ENCODE measurements around the gene RPL15. TPM values are rescaled to one million over a fixed set of nuclear protein-coding genes. Genes with fewer than 3 reads are reported as not detected.

Gene RPL15
- total RNA-seq, 1 donor from 2014 or later, result 1,629 TPM

- Histone ChIP-seq H4K20me1 (ENCODE audit: insufficient read depth, low read length) (no peaks in the 10 kb centered on the region), H3K9me3 (ENCODE audit: insufficient read depth, low read depth, low read length) (no peaks in the 10 kb centered on the region), H3K27me3 (ENCODE audit: insufficient read depth, low read length) (peaks cover 6% of the 10 kb centered on the region), H3K36me3 (ENCODE audit: insufficient read depth, low read length) (no peaks in the 10 kb centered on the region), H3K4me1 (ENCODE audit: insufficient read depth, low read length) (no peaks in the 10 kb centered on the region), H3K4me2 (ENCODE audit: low read length) (no peak overlapping the region), H2AFZ (ENCODE audit: low read depth, low read length) (no peak overlapping the region), H3K27ac (ENCODE audit: low read depth, low read length) (no peak overlapping the region), H3K4me3 (ENCODE audit: insufficient read depth, low read depth, low read length) (no peak overlapping the region), H3K9ac (ENCODE audit: low read length) (no peak overlapping the region), H3K79me2 (ENCODE audit: insufficient read depth, low read length) (no peaks in the 10 kb centered on the region)
- Mint-ChIP-seq H3K4me1 (ENCODE audit: low read depth, unreplicated experiment) (peaks cover 5% of the 10 kb centered on the region), H3K36me3 (ENCODE audit: low read depth, unreplicated experiment) (peaks cover 2% of the 10 kb centered on the region), H3K9me3 (ENCODE audit: unreplicated experiment) (no peaks in the 10 kb centered on the region), H3K4me3 (ENCODE audit: unreplicated experiment) (no peak overlapping the region), H3K27ac (ENCODE audit: unreplicated experiment) (peak overlapping the region; percentile 41), H3K27me3 (ENCODE audit: low read depth, unreplicated experiment) (no peaks in the 10 kb centered on the region)
- TF ChIP-seq EZH2 (IDR thresholded peaks at IDR 0.05; ENCODE audit: insufficient read depth, low read length) (no peak), CTCF (IDR thresholded peaks at IDR 0.05; ENCODE audit: insufficient read depth, low read depth, low read length) (no peak)
- FAIRE-seq, result no peak
- no peak for DNase-seq (ENCODE audit: low read depth)
Measured at GRCh38 chr3:23940775-23941174, 23.8 kb downstream of the RPL15 start.

GRCh38 chr3:23941440-23941839, 24.5 kb downstream of the RPL15 start:
- H3K4me2 ChIP-seq (ENCODE audit: low read length), result no peak overlapping the region
- H2AFZ ChIP-seq (ENCODE audit: low read depth, low read length), result no peak overlapping the region
- H3K4me3 Mint-ChIP-seq (ENCODE audit: unreplicated experiment), result no peak overlapping the region
- H3K4me3 ChIP-seq (ENCODE audit: insufficient read depth, low read depth, low read length), result no peak overlapping the region
- no peaks in the 10 kb centered on the region for H3K9me3 Mint-ChIP-seq (ENCODE audit: unreplicated experiment)
- no peak overlapping the region for H3K9ac ChIP-seq (ENCODE audit: low read length)
- no peaks in the 10 kb centered on the region for H3K36me3 ChIP-seq (ENCODE audit: insufficient read depth, low read length)
- H3K4me1 ChIP-seq (ENCODE audit: insufficient read depth, low read length), result peaks cover 3% of the 10 kb centered on the region
- no peak overlapping the region for H3K27ac Mint-ChIP-seq (ENCODE audit: unreplicated experiment)
- no peaks in the 10 kb centered on the region for H3K27me3 Mint-ChIP-seq (ENCODE audit: low read depth, unreplicated experiment)
- H3K36me3 Mint-ChIP-seq (ENCODE audit: low read depth, unreplicated experiment), result peaks cover 2% of the 10 kb centered on the region
- H3K27me3 ChIP-seq (ENCODE audit: insufficient read depth, low read length), result peaks cover 6% of the 10 kb centered on the region
- H3K27ac ChIP-seq (ENCODE audit: low read depth, low read length), result no peak overlapping the region
- peaks cover 3% of the 10 kb centered on the region for H3K79me2 ChIP-seq (ENCODE audit: insufficient read depth, low read length)
- no peak for DNase-seq (ENCODE audit: low read depth)
- FAIRE-seq, result no peak
- H3K4me1 Mint-ChIP-seq (ENCODE audit: low read depth, unreplicated experiment), result peaks cover 5% of the 10 kb centered on the region
- no peak for TF ChIP-seq CTCF (IDR thresholded peaks at IDR 0.05; ENCODE audit: insufficient read depth, low read depth, low read length)
- TF ChIP-seq EZH2 (IDR thresholded peaks at IDR 0.05; ENCODE audit: insufficient read depth, low read length), result no peak
- H3K9me3 ChIP-seq (ENCODE audit: insufficient read depth, low read depth, low read length), result no peaks in the 10 kb centered on the region
- H4K20me1 ChIP-seq (ENCODE audit: insufficient read depth, low read length), result peaks cover 2% of the 10 kb centered on the region

- H3K9me3 ChIP-seq (ENCODE audit: insufficient read depth, low read depth, low read length), result no peaks in the 10 kb centered on the region
- H3K9me3 Mint-ChIP-seq (ENCODE audit: unreplicated experiment), result no peaks in the 10 kb centered on the region
- no peak overlapping the region for H3K4me3 Mint-ChIP-seq (ENCODE audit: unreplicated experiment)
- H3K27me3 Mint-ChIP-seq (ENCODE audit: low read depth, unreplicated experiment), result no peaks in the 10 kb centered on the region
- no peaks in the 10 kb centered on the region for H3K36me3 ChIP-seq (ENCODE audit: insufficient read depth, low read length)
- H3K36me3 Mint-ChIP-seq (ENCODE audit: low read depth, unreplicated experiment), result peaks cover 2% of the 10 kb centered on the region
- H2AFZ ChIP-seq (ENCODE audit: low read depth, low read length), result no peak overlapping the region
- H3K27ac ChIP-seq (ENCODE audit: low read depth, low read length), result no peak overlapping the region
- H3K4me2 ChIP-seq (ENCODE audit: low read length), result no peak overlapping the region
- H3K9ac ChIP-seq (ENCODE audit: low read length), result no peak overlapping the region
- peaks cover 8% of the 10 kb centered on the region for H4K20me1 ChIP-seq (ENCODE audit: insufficient read depth, low read length)
- TF ChIP-seq CTCF (IDR thresholded peaks at IDR 0.05; ENCODE audit: insufficient read depth, low read depth, low read length), result no peak
- no peak for TF ChIP-seq EZH2 (IDR thresholded peaks at IDR 0.05; ENCODE audit: insufficient read depth, low read length)
- no peak overlapping the region for H3K4me3 ChIP-seq (ENCODE audit: insufficient read depth, low read depth, low read length)
- H3K79me2 ChIP-seq (ENCODE audit: insufficient read depth, low read length), result peaks cover 5% of the 10 kb centered on the region
- H3K4me1 Mint-ChIP-seq (ENCODE audit: low read depth, unreplicated experiment), result peaks cover 10% of the 10 kb centered on the region
- peaks cover 14% of the 10 kb centered on the region for H3K4me1 ChIP-seq (ENCODE audit: insufficient read depth, low read length)
- H3K27ac Mint-ChIP-seq (ENCODE audit: unreplicated experiment), result no peak overlapping the region
- no peak for FAIRE-seq
- no peak for DNase-seq (ENCODE audit: low read depth)
- peaks cover 6% of the 10 kb centered on the region for H3K27me3 ChIP-seq (ENCODE audit: insufficient read depth, low read length)
Measured at GRCh38 chr3:23942546-23942945, 25.6 kb downstream of the RPL15 start.

Data from astrocyte (in vitro differentiated cells and primary cell).